PC-3 (cell line): ENCODE results near the gene ZCCHC4. TPM values are rescaled to one million over a fixed set of nuclear protein-coding genes. Genes with fewer than 3 reads are reported as not detected.

Experiments
- ATAC-seq: fragments of 200-7000 bp; cut with Tn5 transposase; 2 replicates; pipeline ENCODE4 v1.9.1; 2020; ENCODE audit warnings: mild to moderate bottlenecking, moderate library complexity
- BruUV-seq: library from RNA; stranded (reverse); fragments of 400-500 nt; replicated peaks from 2 replicates; lab custom pipeline; 2021; lab: Mats Ljungman, UMichigan
- CTCF ChIA-PET: fragments of 300-600 bp; sonication (Branson Sonifier 250); formaldehyde crosslinking; loops from one replicate; lab custom pipeline; 2022; ENCODE audit warnings: antibody characterized with exemption; lab: Charles Lee
- POLR2A ChIA-PET: fragments of 300-600 bp; sonication (Branson Sonifier 250); formaldehyde crosslinking; loops from one replicate; lab custom pipeline; 2022; ENCODE audit warnings: antibody characterized with exemption; ENCODE audit not compliant: unreplicated experiment; lab: Charles Lee
- DNase-seq: peaks from one replicate; pipeline ENCODE4 v3.0.0-alpha.2; 2015
- H2AFZ ChIP-seq: fragments of 300-600 bp; sonication (generic); 2 replicates; pipeline ENCODE4 v1.6.0; 2016; ENCODE audit warnings: antibody characterized with exemption, low read length
- H3F3A ChIP-seq: fragments of 300-600 bp; sonication (generic); one replicate; pipeline ENCODE4 v1.6.0; 2017; ENCODE audit warnings: antibody characterized with exemption, low read length, control low read depth, mild to moderate bottlenecking; ENCODE audit not compliant: unreplicated experiment
- H3K27ac ChIP-seq: fragments of 300-600 bp; sonication (generic); 2 replicates; pipeline ENCODE4 v1.5.1; 2016; ENCODE audit warnings: mild to moderate bottlenecking, low read length
- H3K27me3 ChIP-seq: fragments of 300-600 bp; sonication (generic); 2 replicates; pipeline ENCODE4 v1.6.1; 2016; ENCODE audit warnings: low read length, mixed read lengths
- H3K36me3 ChIP-seq: fragments of 300-600 bp; sonication (generic); 2 replicates; pipeline ENCODE4 v1.6.1; 2016; ENCODE audit warnings: low read depth, mixed run types, low read length, mixed read lengths
- H3K4me1 ChIP-seq: fragments of 300-600 bp; sonication (generic); 2 replicates; pipeline ENCODE4 v1.5.1; 2016; ENCODE audit warnings: low read length; ENCODE audit not compliant: insufficient read depth
- H3K4me2 ChIP-seq: fragments of 300-600 bp; sonication (generic); 2 replicates; pipeline ENCODE4 v1.6.0; 2016; ENCODE audit warnings: low read length
- H3K4me3 ChIP-seq: fragments of 300-600 bp; sonication (generic); 2 replicates; pipeline ENCODE4 v1.5.1; 2016; ENCODE audit warnings: mild to moderate bottlenecking, low read length, mixed read lengths
- H3K79me2 ChIP-seq: fragments of 300-600 bp; sonication (generic); 2 replicates; pipeline ENCODE4 v1.6.1; 2017; ENCODE audit warnings: low read length, mixed read lengths
- H3K9ac ChIP-seq: fragments of 300-600 bp; sonication (generic); 2 replicates; pipeline ENCODE4 v1.6.0; 2016; ENCODE audit warnings: mild to moderate bottlenecking, low read length
- H3K9me2 ChIP-seq: fragments of 300-600 bp; sonication (generic); replicated peaks from 2 replicates; pipeline ENCODE4 v1.6.1; 2016; ENCODE audit warnings: mixed run types, low read length, mixed read lengths
- H3K9me3 ChIP-seq: fragments of 300-600 bp; sonication (generic); 2 replicates; pipeline ENCODE4 v1.6.1; 2016; ENCODE audit warnings: low read length, mixed read lengths
- H4K20me1 ChIP-seq: fragments of 300-600 bp; sonication (generic); 2 replicates; pipeline ENCODE4 v1.6.1; 2016; ENCODE audit warnings: low read length, mixed read lengths
- EZH2 ChIP-seq: fragments of 300-600 bp; sonication (generic); IDR thresholded peaks from one replicate; pipeline ENCODE4 v1.6.1; 2017; ENCODE audit warnings: antibody characterized with exemption, mild to moderate bottlenecking, low read length; ENCODE audit not compliant: unreplicated experiment
- EZH2phosphoT487 ChIP-seq: fragments of 300-600 bp; sonication (generic); IDR thresholded peaks from 2 replicates; pipeline ENCODE4 v1.6.1; 2018; ENCODE audit warnings: mild to moderate bottlenecking, antibody characterized with exemption, low read length, borderline replicate concordance
- intact Hi-C: fragments of 100-400 bp; cut with micrococcal nuclease; formaldehyde crosslinking; loops from 2 replicates; pipeline ENCODE4 v1.9.0; 2023
- total RNA-seq: library from RNA; depleted of rRNA; stranded (reverse); fragments of >200 nt; gene quantifications from 2 replicates; pipeline ENCODE4 v1.2.3, GENCODE V29; 2014
- TF ChIP-seq, protein P1 (sequence below): fragments of 300-600 bp; sonication (generic); conservative IDR thresholded peaks from 2 replicates; pipeline ENCODE4 v1.5.1; 2017; ENCODE audit warnings: antibody characterized with exemption, low read depth, mild to moderate bottlenecking, low read length

ZCCHC4 gene
- total RNA-seq, 1 experiment from 2014 or later: 6.8 TPM

DNA sequence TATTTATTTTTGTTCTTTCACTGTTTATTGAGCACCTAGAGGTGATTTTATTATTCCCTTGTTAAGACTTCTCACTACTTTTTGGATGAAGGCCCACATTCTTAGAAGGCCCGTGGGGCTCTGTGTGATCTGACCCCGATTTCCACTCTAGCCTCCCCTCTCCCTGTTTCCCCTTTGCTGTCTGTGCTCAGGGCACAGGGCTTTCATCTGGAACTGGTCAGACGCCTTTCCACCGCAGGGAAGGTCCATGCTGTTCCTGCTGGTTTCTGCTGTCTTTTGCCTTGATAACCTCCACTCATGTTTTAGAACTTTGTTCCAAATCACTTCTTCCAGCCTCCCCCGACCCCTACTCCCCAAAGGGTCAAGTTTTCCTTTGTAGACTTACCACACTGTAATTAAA is 33.2 kb downstream of the ZCCHC4 start:
- Histone ChIP-seq H3K4me3 (no peak overlapping the region), H3K27me3 (no peaks in the 10 kb centered on the region), H3K27ac (no peak overlapping the region), H3K36me3 (no peaks in the 10 kb centered on the region), H3K4me1 (no peaks in the 10 kb centered on the region), H3K9ac (no peak overlapping the region), H3K4me2 (no peak overlapping the region), H4K20me1 (no peaks in the 10 kb centered on the region), H2AFZ (no peak overlapping the region), H3K9me2 (no peaks in the 10 kb centered on the region), H3K9me3 (no peaks in the 10 kb centered on the region), H3K79me2 (no peaks in the 10 kb centered on the region), H3F3A (no peaks in the 10 kb centered on the region)
- CTCF ChIA-PET: no interaction called here
- intact Hi-C loops: no loop called here
- no peak for DNase-seq
- no TSS peak for BruUV-seq
- POLR2A ChIA-PET: no interaction called here
- no peak for TF ChIP-seq EZH2phosphoT487
- no peak for TF ChIP-seq EZH2
- TF ChIP-seq, protein P1, sequence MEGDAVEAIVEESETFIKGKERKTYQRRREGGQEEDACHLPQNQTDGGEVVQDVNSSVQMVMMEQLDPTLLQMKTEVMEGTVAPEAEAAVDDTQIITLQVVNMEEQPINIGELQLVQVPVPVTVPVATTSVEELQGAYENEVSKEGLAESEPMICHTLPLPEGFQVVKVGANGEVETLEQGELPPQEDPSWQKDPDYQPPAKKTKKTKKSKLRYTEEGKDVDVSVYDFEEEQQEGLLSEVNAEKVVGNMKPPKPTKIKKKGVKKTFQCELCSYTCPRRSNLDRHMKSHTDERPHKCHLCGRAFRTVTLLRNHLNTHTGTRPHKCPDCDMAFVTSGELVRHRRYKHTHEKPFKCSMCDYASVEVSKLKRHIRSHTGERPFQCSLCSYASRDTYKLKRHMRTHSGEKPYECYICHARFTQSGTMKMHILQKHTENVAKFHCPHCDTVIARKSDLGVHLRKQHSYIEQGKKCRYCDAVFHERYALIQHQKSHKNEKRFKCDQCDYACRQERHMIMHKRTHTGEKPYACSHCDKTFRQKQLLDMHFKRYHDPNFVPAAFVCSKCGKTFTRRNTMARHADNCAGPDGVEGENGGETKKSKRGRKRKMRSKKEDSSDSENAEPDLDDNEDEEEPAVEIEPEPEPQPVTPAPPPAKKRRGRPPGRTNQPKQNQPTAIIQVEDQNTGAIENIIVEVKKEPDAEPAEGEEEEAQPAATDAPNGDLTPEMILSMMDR: no peak
- no peak for ATAC-seq

DNA sequence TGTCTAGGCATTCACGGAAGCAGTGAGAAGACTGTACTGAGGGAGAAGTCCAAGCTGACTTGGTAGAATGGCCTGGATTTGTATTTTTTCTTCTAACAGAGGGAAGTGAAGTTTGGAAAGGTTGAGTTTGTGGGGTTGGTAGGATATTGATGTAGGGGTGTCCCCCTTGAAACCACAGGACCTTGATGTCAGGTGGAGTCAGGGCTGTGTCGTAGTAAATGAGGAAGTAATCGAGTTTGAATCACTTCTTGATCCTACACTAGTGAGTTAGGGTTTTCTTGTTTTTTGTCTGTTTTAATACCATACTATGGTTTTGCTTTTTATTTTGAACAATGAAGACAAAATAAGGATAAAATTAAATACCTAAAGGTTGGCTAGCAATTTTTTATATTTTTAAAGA is 34.3 kb downstream of the ZCCHC4 start:
- POLR2A ChIA-PET: no interaction called here
- Histone ChIP-seq H3K4me3 (no peak overlapping the region), H3K27ac (no peak overlapping the region), H2AFZ (no peak overlapping the region), H3F3A (no peaks in the 10 kb centered on the region), H3K9me2 (no peaks in the 10 kb centered on the region), H3K9me3 (no peaks in the 10 kb centered on the region), H3K27me3 (no peaks in the 10 kb centered on the region), H3K9ac (no peak overlapping the region), H3K36me3 (no peaks in the 10 kb centered on the region), H4K20me1 (no peaks in the 10 kb centered on the region), H3K4me2 (no peak overlapping the region), H3K4me1 (peaks cover 4% of the 10 kb centered on the region; the same call in 1 of the 2 replicates), H3K79me2 (no peaks in the 10 kb centered on the region)
- TF ChIP-seq EZH2phosphoT487 (no peak), EZH2 (no peak)
- TF ChIP-seq, protein P1: no peak
- intact Hi-C loops: no loop called here
- DNase-seq: no peak
- BruUV-seq: no TSS peak
- CTCF ChIA-PET: interaction anchor here (0.6 kb wide), 1 partner anchor 29 kb away, joined by 5 read pairs; no protein-coding TSS in a partner anchor
- no peak for ATAC-seq

DNA sequence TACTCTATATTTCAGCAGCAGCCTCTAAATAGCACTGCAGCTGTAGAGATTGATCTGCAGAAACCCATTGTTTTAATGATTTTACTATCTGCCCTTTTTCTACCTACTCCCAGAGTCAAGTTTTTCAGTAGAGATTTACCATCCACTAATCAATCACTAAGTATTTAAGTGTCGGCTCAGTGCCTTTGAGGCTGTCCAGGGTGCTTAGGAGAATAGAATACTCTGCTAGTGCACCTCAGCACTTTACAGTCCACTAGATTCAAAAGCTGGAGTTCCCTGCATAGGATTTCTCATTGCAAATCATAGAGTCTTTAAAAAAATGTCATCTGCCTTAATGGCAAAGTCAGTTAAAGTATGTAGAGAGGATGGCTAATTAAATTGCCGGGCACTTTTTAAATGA is 34.9 kb downstream of the ZCCHC4 start:
- DNase-seq (no peak), ATAC-seq (no peak)
- H3K9ac ChIP-seq: no peak overlapping the region
- no peaks in the 10 kb centered on the region for H4K20me1 ChIP-seq
- H3K4me2 ChIP-seq: no peak overlapping the region
- H2AFZ ChIP-seq: no peak overlapping the region
- no peaks in the 10 kb centered on the region for H3K27me3 ChIP-seq
- no peaks in the 10 kb centered on the region for H3K79me2 ChIP-seq
- TF ChIP-seq EZH2: no peak
- H3K36me3 ChIP-seq: no peaks in the 10 kb centered on the region
- BruUV-seq: no TSS peak
- peaks cover 8% of the 10 kb centered on the region; the same call in 1 of the 2 replicates for H3K4me1 ChIP-seq
- no peak overlapping the region for H3K4me3 ChIP-seq
- CTCF ChIA-PET: interaction anchor here (0.6 kb wide), 1 partner anchor 29 kb away, joined by 5 read pairs; no protein-coding TSS in a partner anchor
- intact Hi-C loops: no loop called here
- POLR2A ChIA-PET: no interaction called here
- no peak overlapping the region for H3K27ac ChIP-seq
- no peaks in the 10 kb centered on the region for H3K9me3 ChIP-seq
- H3K9me2 ChIP-seq: no peaks in the 10 kb centered on the region
- no peaks in the 10 kb centered on the region for H3F3A ChIP-seq
